WTC11 (cell line): ENCODE results near the gene TMEM178A. TPM values are rescaled to one million over a fixed set of nuclear protein-coding genes. Genes with fewer than 3 reads are reported as not detected.

Experiments used
- ATAC-seq: fragments of 200-7000 bp; cut with Tn5 transposase; 2 replicates; pipeline ENCODE4 v1.10.0; 2021; ENCODE audit warnings: mild to moderate bottlenecking, moderate library complexity
- CTCF ChIA-PET: fragments of 300-600 bp; sonication (Branson Sonifier 250); formaldehyde crosslinking; loops from one replicate; lab custom pipeline; 2021; ENCODE audit warnings: antibody characterized with exemption; lab: Charles Lee
- POLR2A ChIA-PET: fragments of 350-600 bp; sonication (Branson Sonifier 250); formaldehyde crosslinking; loops from one replicate; lab custom pipeline; 2021; ENCODE audit warnings: antibody characterized with exemption; lab: Charles Lee
- DNase-seq: peaks from one replicate; pipeline ENCODE4 v3.0.0; 2021; ENCODE audit warnings: low spot score
- H3K27ac Mint-ChIP-seq: 2 replicates; pipeline ENCODE4 v1.8.0; 2021; ENCODE audit warnings: mixed read lengths
- H3K27me3 Mint-ChIP-seq: 2 replicates; pipeline ENCODE4 v1.8.0; 2021; ENCODE audit warnings: low read depth, mild to moderate bottlenecking, moderate library complexity, mixed read lengths
- H3K36me3 Mint-ChIP-seq: 2 replicates; pipeline ENCODE4 v1.8.0; 2021; ENCODE audit warnings: mixed read lengths
- H3K4me1 Mint-ChIP-seq: 2 replicates; pipeline ENCODE4 v1.8.0; 2022; ENCODE audit warnings: mixed read lengths
- H3K4me3 Mint-ChIP-seq: 2 replicates; pipeline ENCODE4 v1.8.0; 2021; ENCODE audit warnings: mild to moderate bottlenecking, moderate library complexity, mixed read lengths
- H3K9me3 Mint-ChIP-seq: 2 replicates; pipeline ENCODE4 v1.8.0; 2021; ENCODE audit warnings: mixed read lengths
- ATF1 ChIP-seq: sonication (generic); formaldehyde crosslinking; IDR thresholded peaks from 2 replicates; pipeline ENCODE4 v1.8.1; 2023; ENCODE audit warnings: mild to moderate bottlenecking, moderate library complexity, missing genetic modification reagents
- HMGXB4 ChIP-seq: sonication (generic); formaldehyde crosslinking; IDR thresholded peaks from 2 replicates; pipeline ENCODE4 v1.8.1; 2023; ENCODE audit warnings: mild to moderate bottlenecking, moderate library complexity, missing genetic modification reagents
- JAZF1 ChIP-seq: fragments of 250-450 bp; sonication (Bioruptor Pico); IDR thresholded peaks from 2 replicates; pipeline ENCODE4 v1.9.0; 2021; ENCODE audit warnings: moderate library complexity, mild to moderate bottlenecking, inconsistent platforms
- NFE2L1 ChIP-seq: sonication (generic); formaldehyde crosslinking; IDR thresholded peaks from 2 replicates; pipeline ENCODE4 v1.8.1; 2023; ENCODE audit warnings: missing genetic modification reagents
- RORB ChIP-seq: fragments of 250-450 bp; sonication (Bioruptor Pico); IDR thresholded peaks from 2 replicates; pipeline ENCODE4 v1.9.0; 2021; ENCODE audit warnings: mild to moderate bottlenecking
- SMAD4 ChIP-seq: sonication (generic); formaldehyde crosslinking; IDR thresholded peaks from 2 replicates; pipeline ENCODE4 v1.8.0; 2022; ENCODE audit warnings: mild to moderate bottlenecking, missing genetic modification reagents
- TEAD1 ChIP-seq: sonication (generic); formaldehyde crosslinking; IDR thresholded peaks from 2 replicates; pipeline ENCODE4 v1.8.0; 2022; ENCODE audit warnings: mild to moderate bottlenecking, missing genetic modification reagents
- TEAD4 ChIP-seq: sonication (generic); formaldehyde crosslinking; IDR thresholded peaks from 2 replicates; pipeline ENCODE4 v1.8.0; 2022; ENCODE audit warnings: mild to moderate bottlenecking, missing genetic modification reagents
- ZNF317 ChIP-seq: sonication (generic); formaldehyde crosslinking; IDR thresholded peaks from 2 replicates; pipeline ENCODE4 v1.8.1; 2023; ENCODE audit warnings: low read depth, mild to moderate bottlenecking, moderate library complexity, missing genetic modification reagents, borderline replicate concordance
- total RNA-seq: library from RNA; stranded (reverse); gene quantifications from 3 replicates; pipeline ENCODE4 v1.2.3, GENCODE V29; 2021
- TF ChIP-seq, protein P1 (sequence below): fragments of 250-450 bp; sonication (Bioruptor Pico); IDR thresholded peaks from 2 replicates; pipeline ENCODE4 v1.9.0; 2021; ENCODE audit warnings: mild to moderate bottlenecking, borderline replicate concordance
- TF ChIP-seq, protein P2 (sequence below): fragments of 250-450 bp; sonication (Bioruptor Pico); IDR thresholded peaks from 2 replicates; pipeline ENCODE4 v1.9.0; 2021; ENCODE audit warnings: mild to moderate bottlenecking
- TF ChIP-seq, protein P3 (sequence below): sonication (generic); formaldehyde crosslinking; IDR thresholded peaks from 2 replicates; pipeline ENCODE4 v1.8.1; 2023; ENCODE audit warnings: mild to moderate bottlenecking, missing genetic modification reagents, moderate library complexity
- TF ChIP-seq, protein P4 (sequence below): sonication (generic); formaldehyde crosslinking; conservative IDR thresholded peaks from 2 replicates; pipeline ENCODE4 v1.8.1; 2022; ENCODE audit warnings: mild to moderate bottlenecking, missing genetic modification reagents
- TF ChIP-seq, protein P5 (sequence below): sonication (generic); formaldehyde crosslinking; IDR thresholded peaks from 2 replicates; pipeline ENCODE4 v1.8.0; 2023; ENCODE audit warnings: missing genetic modification reagents
- TF ChIP-seq, protein P6 (sequence below): sonication (generic); formaldehyde crosslinking; IDR thresholded peaks from 2 replicates; pipeline ENCODE4 v1.8.0; 2023; ENCODE audit warnings: mild to moderate bottlenecking, missing genetic modification reagents
- TF ChIP-seq, protein P7 (sequence below): sonication (generic); formaldehyde crosslinking; IDR thresholded peaks from 2 replicates; pipeline ENCODE4 v1.8.0; 2022; ENCODE audit warnings: missing genetic modification reagents

The TMEM178A gene
- total RNA-seq, 1 experiment from 2014 or later: 14.5 TPM

GRCh38 chr2:39660612-39661236, 5.0 kb upstream of the TMEM178A start (continued):
- TF ChIP-seq TEAD4 (CRISPR knock-in tag) (no peak), ATF1 (CRISPR knock-in tag) (no peak)

GRCh38 chr2:39661826-39662225, 3.9 kb upstream of the TMEM178A start:
- no peak overlapping the region for H3K27ac Mint-ChIP-seq
- ATAC-seq: no peak
- H3K4me1 Mint-ChIP-seq: peaks cover 32% of the 10 kb centered on the region
- DNase-seq: no peak
- H3K36me3 Mint-ChIP-seq: no peaks in the 10 kb centered on the region
- ChIA-PET POLR2A (no interaction called here), CTCF (no interaction called here)
- peaks cover 21% of the 10 kb centered on the region for H3K27me3 Mint-ChIP-seq
- H3K9me3 Mint-ChIP-seq: no peaks in the 10 kb centered on the region
- no peak for TF ChIP-seq NFE2L1 (CRISPR knock-in tag)
- TF ChIP-seq, protein P1, sequence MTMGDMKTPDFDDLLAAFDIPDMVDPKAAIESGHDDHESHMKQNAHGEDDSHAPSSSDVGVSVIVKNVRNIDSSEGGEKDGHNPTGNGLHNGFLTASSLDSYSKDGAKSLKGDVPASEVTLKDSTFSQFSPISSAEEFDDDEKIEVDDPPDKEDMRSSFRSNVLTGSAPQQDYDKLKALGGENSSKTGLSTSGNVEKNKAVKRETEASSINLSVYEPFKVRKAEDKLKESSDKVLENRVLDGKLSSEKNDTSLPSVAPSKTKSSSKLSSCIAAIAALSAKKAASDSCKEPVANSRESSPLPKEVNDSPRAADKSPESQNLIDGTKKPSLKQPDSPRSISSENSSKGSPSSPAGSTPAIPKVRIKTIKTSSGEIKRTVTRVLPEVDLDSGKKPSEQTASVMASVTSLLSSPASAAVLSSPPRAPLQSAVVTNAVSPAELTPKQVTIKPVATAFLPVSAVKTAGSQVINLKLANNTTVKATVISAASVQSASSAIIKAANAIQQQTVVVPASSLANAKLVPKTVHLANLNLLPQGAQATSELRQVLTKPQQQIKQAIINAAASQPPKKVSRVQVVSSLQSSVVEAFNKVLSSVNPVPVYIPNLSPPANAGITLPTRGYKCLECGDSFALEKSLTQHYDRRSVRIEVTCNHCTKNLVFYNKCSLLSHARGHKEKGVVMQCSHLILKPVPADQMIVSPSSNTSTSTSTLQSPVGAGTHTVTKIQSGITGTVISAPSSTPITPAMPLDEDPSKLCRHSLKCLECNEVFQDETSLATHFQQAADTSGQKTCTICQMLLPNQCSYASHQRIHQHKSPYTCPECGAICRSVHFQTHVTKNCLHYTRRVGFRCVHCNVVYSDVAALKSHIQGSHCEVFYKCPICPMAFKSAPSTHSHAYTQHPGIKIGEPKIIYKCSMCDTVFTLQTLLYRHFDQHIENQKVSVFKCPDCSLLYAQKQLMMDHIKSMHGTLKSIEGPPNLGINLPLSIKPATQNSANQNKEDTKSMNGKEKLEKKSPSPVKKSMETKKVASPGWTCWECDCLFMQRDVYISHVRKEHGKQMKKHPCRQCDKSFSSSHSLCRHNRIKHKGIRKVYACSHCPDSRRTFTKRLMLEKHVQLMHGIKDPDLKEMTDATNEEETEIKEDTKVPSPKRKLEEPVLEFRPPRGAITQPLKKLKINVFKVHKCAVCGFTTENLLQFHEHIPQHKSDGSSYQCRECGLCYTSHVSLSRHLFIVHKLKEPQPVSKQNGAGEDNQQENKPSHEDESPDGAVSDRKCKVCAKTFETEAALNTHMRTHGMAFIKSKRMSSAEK (CRISPR knock-in tag): no peak
- TF ChIP-seq, protein P2, sequence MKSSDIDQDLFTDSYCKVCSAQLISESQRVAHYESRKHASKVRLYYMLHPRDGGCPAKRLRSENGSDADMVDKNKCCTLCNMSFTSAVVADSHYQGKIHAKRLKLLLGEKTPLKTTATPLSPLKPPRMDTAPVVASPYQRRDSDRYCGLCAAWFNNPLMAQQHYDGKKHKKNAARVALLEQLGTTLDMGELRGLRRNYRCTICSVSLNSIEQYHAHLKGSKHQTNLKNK (CRISPR knock-in tag): no peak
- TF ChIP-seq SMAD4: no peak
- no peak overlapping the region for H3K4me3 Mint-ChIP-seq

- CTCF ChIA-PET: interaction anchor here (1.6 kb wide), 1 partner anchor 69 kb away, joined by 4 read pairs; no protein-coding TSS in a partner anchor
- POLR2A ChIA-PET: no interaction called here
- Mint-ChIP-seq H3K36me3 (no peaks in the 10 kb centered on the region), H3K4me1 (peaks cover 47% of the 10 kb centered on the region), H3K9me3 (no peaks in the 10 kb centered on the region), H3K4me3 (no peak overlapping the region), H3K27me3 (peaks cover 36% of the 10 kb centered on the region), H3K27ac (no peak overlapping the region)
- ATAC-seq: no peak
- no peak for DNase-seq
- TF ChIP-seq, protein P3, sequence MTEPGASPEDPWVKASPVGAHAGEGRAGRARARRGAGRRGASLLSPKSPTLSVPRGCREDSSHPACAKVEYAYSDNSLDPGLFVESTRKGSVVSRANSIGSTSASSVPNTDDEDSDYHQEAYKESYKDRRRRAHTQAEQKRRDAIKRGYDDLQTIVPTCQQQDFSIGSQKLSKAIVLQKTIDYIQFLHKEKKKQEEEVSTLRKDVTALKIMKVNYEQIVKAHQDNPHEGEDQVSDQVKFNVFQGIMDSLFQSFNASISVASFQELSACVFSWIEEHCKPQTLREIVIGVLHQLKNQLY (CRISPR knock-in tag): no peak
- TF ChIP-seq, protein P4, sequence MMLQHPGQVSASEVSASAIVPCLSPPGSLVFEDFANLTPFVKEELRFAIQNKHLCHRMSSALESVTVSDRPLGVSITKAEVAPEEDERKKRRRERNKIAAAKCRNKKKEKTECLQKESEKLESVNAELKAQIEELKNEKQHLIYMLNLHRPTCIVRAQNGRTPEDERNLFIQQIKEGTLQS (CRISPR knock-in tag): no peak
- TF ChIP-seq TEAD1 (CRISPR knock-in tag) (no peak), RORB (no peak), JAZF1 (CRISPR knock-in tag) (no peak), HMGXB4 (CRISPR knock-in tag) (no peak), ZNF317 (CRISPR knock-in tag) (no peak)
- TF ChIP-seq, protein P5, sequence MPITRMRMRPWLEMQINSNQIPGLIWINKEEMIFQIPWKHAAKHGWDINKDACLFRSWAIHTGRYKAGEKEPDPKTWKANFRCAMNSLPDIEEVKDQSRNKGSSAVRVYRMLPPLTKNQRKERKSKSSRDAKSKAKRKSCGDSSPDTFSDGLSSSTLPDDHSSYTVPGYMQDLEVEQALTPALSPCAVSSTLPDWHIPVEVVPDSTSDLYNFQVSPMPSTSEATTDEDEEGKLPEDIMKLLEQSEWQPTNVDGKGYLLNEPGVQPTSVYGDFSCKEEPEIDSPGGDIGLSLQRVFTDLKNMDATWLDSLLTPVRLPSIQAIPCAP (CRISPR knock-in tag): no peak
- TF ChIP-seq, protein P6, sequence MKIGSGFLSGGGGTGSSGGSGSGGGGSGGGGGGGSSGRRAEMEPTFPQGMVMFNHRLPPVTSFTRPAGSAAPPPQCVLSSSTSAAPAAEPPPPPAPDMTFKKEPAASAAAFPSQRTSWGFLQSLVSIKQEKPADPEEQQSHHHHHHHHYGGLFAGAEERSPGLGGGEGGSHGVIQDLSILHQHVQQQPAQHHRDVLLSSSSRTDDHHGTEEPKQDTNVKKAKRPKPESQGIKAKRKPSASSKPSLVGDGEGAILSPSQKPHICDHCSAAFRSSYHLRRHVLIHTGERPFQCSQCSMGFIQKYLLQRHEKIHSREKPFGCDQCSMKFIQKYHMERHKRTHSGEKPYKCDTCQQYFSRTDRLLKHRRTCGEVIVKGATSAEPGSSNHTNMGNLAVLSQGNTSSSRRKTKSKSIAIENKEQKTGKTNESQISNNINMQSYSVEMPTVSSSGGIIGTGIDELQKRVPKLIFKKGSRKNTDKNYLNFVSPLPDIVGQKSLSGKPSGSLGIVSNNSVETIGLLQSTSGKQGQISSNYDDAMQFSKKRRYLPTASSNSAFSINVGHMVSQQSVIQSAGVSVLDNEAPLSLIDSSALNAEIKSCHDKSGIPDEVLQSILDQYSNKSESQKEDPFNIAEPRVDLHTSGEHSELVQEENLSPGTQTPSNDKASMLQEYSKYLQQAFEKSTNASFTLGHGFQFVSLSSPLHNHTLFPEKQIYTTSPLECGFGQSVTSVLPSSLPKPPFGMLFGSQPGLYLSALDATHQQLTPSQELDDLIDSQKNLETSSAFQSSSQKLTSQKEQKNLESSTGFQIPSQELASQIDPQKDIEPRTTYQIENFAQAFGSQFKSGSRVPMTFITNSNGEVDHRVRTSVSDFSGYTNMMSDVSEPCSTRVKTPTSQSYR (CRISPR knock-in tag): no peak
- TF ChIP-seq, protein P7, sequence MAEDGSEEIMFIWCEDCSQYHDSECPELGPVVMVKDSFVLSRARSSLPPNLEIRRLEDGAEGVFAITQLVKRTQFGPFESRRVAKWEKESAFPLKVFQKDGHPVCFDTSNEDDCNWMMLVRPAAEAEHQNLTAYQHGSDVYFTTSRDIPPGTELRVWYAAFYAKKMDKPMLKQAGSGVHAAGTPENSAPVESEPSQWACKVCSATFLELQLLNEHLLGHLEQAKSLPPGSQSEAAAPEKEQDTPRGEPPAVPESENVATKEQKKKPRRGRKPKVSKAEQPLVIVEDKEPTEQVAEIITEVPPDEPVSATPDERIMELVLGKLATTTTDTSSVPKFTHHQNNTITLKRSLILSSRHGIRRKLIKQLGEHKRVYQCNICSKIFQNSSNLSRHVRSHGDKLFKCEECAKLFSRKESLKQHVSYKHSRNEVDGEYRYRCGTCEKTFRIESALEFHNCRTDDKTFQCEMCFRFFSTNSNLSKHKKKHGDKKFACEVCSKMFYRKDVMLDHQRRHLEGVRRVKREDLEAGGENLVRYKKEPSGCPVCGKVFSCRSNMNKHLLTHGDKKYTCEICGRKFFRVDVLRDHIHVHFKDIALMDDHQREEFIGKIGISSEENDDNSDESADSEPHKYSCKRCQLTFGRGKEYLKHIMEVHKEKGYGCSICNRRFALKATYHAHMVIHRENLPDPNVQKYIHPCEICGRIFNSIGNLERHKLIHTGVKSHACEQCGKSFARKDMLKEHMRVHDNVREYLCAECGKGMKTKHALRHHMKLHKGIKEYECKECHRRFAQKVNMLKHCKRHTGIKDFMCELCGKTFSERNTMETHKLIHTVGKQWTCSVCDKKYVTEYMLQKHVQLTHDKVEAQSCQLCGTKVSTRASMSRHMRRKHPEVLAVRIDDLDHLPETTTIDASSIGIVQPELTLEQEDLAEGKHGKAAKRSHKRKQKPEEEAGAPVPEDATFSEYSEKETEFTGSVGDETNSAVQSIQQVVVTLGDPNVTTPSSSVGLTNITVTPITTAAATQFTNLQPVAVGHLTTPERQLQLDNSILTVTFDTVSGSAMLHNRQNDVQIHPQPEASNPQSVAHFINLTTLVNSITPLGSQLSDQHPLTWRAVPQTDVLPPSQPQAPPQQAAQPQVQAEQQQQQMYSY (CRISPR knock-in tag): no peak
These were observed 2.4 kb upstream of the TMEM178A start for GRCh38 chr2:39663187-39663930.
